SH-SY5Y (cell line): ENCODE data around the gene KIF5C.

Experiments used
- GATA2 ChIP-seq: IDR thresholded peaks from 2 replicates; pipeline ENCODE4 v1.6.1; 2011; ENCODE audit warnings: mild to moderate bottlenecking, low read depth, low read length
- GATA3 ChIP-seq: IDR thresholded peaks from 2 replicates; pipeline ENCODE4 v1.6.1; 2011; ENCODE audit warnings: low read depth, mild to moderate bottlenecking, low read length, moderate library complexity

- TF ChIP-seq GATA2 (no peak), GATA3 (no peak)
Measured at GRCh38 chr2:148887350-148888002, 12.4 kb downstream of the KIF5C start.
